Brain microvascular endothelial cell (primary cell): ENCODE measurements around the gene ALDH1L2.
A peak's percentile ranks its signal among the peaks of the same experiment; 100 is the strongest.

Experiments used
- DNase-seq: peaks from one replicate; pipeline ENCODE4 v3.0.0-alpha.2; 2020
- H3K27ac ChIP-seq: fragments of 250-450 bp; sonication (Bioruptor Pico); 2 replicates; pipeline ENCODE4 v1.5.1; 2020; ENCODE audit warnings: mild to moderate bottlenecking, moderate library complexity
- H3K27me3 ChIP-seq: fragments of 250-450 bp; sonication (Bioruptor Pico); replicated peaks from 2 replicates; pipeline ENCODE4 v1.5.1; 2020; ENCODE audit warnings: mild to moderate bottlenecking
- H3K36me3 ChIP-seq: fragments of 250-450 bp; sonication (Bioruptor Pico); replicated peaks from 2 replicates; pipeline ENCODE4 v1.5.1; 2020; ENCODE audit warnings: mild to moderate bottlenecking
- H3K4me3 ChIP-seq: 2 replicates; pipeline ENCODE4 v1.5.1; 2011; ENCODE audit warnings: low read depth, mild to moderate bottlenecking, control low read depth, low read length, moderate library complexity
- in situ Hi-C: cut with HindIII; loops from 2 replicates; pipeline ENCODE4 v1.10.0; 2017; ENCODE audit warnings: low sequenced_read_pairs, low pct_ligation_motif_present
- TF ChIP-seq, protein P1 (sequence below): IDR thresholded peaks from 2 replicates; pipeline ENCODE4 v1.5.1; 2011; ENCODE audit warnings: low read depth, mild to moderate bottlenecking, moderate library complexity, low read length, control low read depth, inconsistent platforms; ENCODE audit errors: missing control alignments

Gene ALDH1L2

DNA sequence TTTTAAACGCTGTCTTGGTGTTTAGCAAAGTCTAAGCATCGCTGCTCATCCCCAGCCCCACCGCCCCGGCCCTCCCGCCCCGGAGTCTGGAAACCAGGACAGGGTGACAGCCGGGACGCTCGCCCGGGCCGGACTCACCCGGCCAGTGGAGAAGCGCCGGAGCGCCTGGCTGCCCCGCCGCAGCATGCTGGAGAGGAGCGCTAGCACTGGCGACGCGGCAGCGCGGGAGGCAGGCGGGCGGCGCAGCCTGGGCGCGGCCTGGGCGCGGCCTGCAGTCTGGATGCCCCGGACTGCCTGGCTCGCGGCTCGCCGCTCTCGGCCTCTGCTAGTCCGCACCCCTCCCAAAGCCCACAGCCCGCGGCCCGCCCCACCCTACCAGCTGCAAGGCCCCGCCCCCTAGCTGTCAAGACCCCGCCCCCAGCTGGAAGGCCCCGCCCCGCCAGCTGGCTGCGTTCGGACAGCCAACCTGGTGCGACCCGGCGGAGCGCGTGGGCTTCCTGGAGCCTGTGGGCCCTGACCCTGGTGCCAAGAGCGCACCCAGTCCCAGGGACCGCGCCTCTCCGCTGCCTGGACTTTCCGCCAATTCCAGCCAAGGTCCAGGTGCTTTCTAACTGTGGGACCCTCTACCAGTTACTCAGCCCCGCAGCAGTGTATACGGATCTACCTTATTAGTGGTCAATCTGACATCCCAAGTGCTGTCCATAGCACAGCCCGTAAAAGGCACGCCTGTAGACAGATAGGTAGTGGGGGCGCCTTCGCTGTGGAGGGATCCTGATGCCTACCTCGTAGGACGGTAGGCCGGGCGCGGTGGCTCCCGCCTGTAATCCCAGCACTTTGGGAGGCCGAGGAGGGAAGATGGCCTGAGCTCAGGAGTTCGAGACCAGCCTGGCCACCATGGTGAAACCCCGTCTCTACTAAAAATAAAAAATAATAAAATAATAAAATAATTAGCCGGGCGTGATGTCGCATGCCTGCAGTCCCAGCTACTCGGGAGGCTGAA lies at the start of gene ALDH1L2:
Gene ALDH1L2, minus strand, starts transcription at position 208 of the 1,000 bp plus-strand sequence. Its CDS starts 22 bp downstream, at position 186.
- TF ChIP-seq, protein P1, sequence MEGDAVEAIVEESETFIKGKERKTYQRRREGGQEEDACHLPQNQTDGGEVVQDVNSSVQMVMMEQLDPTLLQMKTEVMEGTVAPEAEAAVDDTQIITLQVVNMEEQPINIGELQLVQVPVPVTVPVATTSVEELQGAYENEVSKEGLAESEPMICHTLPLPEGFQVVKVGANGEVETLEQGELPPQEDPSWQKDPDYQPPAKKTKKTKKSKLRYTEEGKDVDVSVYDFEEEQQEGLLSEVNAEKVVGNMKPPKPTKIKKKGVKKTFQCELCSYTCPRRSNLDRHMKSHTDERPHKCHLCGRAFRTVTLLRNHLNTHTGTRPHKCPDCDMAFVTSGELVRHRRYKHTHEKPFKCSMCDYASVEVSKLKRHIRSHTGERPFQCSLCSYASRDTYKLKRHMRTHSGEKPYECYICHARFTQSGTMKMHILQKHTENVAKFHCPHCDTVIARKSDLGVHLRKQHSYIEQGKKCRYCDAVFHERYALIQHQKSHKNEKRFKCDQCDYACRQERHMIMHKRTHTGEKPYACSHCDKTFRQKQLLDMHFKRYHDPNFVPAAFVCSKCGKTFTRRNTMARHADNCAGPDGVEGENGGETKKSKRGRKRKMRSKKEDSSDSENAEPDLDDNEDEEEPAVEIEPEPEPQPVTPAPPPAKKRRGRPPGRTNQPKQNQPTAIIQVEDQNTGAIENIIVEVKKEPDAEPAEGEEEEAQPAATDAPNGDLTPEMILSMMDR, result no peak
- in situ Hi-C loops, result no loop called here
- H3K27me3 ChIP-seq, result no peaks in the 10 kb centered on the region
- H3K27ac ChIP-seq, result peak within 1 kb of the TSS; percentile 55
- H3K36me3 ChIP-seq, result no peaks in the 10 kb centered on the region
- H3K4me3 ChIP-seq, result peak within 1 kb of the TSS; percentile 85
- peak; percentile 84 for DNase-seq

DNA sequence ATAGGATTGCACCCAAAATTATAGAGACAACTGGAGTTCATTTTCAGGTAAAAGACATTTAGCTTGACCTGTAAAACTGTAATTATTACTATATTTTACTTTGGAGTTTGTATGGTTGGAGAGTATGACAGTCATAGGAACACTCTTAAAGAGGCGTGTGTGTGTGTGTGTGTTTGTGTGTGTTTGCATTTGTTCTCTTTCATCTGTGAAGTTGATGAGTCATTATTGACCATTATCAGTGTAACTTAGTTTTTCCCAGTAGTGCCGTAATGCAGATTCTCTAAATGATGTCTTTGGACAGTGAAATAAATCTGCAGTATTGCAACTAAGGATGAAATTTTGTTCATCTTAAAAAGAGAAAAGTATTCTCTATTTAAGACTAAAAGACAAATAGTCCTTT lies 36.3 kb upstream of the ALDH1L2 start:
- Histone ChIP-seq H3K27me3 (no peaks in the 10 kb centered on the region), H3K4me3 (no peak overlapping the region), H3K27ac (no peak overlapping the region), H3K36me3 (peaks cover 91% of the 10 kb centered on the region)
- in situ Hi-C loops, result no loop called here
- DNase-seq, result peak; percentile 24
- TF ChIP-seq, protein P1, result no peak

DNA sequence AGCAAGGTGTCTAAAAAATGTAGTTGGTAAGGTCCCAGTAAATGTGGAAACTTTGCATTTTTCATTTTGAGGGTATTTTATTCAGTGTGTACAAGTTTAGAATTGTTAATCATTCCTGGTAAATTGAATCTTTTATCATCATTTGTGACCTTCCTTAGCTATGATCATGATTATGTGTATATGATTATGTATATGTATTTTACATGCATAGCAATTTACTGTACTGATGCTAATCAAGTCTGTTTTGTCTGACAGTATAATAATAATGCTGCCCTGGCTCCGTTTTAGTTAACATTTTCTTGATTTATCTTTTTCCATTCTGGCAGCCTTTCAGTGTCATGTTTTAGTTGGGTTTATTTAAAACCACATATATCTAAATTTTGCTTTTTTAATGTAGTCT lies 32.7 kb upstream of the ALDH1L2 start:
- in situ Hi-C loops, result no loop called here
- Histone ChIP-seq H3K4me3 (no peak overlapping the region), H3K27me3 (no peaks in the 10 kb centered on the region), H3K36me3 (peaks cover 77% of the 10 kb centered on the region), H3K27ac (no peak overlapping the region)
- TF ChIP-seq, protein P1, result no peak
- DNase-seq, result no peak

DNA sequence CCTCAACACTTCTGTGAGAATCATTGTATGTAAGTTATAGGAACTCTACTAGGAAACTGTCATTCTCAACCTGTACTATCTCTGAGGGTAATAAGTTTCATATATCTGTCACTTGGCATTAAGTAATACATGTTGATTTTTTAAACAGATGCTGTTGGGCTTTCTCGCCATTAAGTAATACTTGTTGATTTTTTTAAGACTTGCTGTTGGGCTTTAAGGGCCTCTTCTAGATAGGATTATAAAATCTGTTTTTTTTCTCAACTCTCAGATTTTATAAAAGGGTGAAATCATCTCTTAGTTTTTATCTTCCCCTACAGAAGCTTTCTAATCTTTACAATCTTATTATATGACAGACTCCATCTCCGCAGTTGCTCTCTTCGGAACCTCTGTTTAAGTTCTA lies 28.8 kb upstream of the ALDH1L2 start:
- Histone ChIP-seq H3K27me3 (no peaks in the 10 kb centered on the region), H3K27ac (no peak overlapping the region), H3K4me3 (no peak overlapping the region), H3K36me3 (peaks cover 45% of the 10 kb centered on the region)
- TF ChIP-seq, protein P1, result no peak
- no peak for DNase-seq
- in situ Hi-C loops, result no loop called here

DNA sequence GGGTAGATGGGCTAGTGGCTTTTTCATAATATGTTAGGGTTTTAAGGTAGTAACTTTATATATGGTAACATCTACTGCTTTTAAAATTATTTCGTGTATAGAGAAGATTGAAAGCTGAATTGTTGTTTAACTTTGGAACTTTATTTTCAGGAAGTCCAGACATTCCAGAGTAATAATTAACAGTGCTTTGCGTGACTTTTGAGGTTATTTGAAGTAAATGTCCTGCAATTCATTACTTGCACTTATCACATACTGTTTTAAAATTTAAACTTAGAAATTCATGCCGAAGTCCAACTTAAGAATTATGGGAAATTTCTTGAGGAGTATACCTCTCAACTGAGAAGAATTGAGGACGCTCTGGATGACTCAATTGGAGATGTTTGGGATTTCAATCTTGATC lies 26.6 kb upstream of the ALDH1L2 start:
- Histone ChIP-seq H3K27ac (no peak overlapping the region), H3K36me3 (peaks cover 24% of the 10 kb centered on the region), H3K4me3 (no peak overlapping the region), H3K27me3 (no peaks in the 10 kb centered on the region)
- TF ChIP-seq, protein P1, result no peak
- in situ Hi-C loops, result no loop called here
- DNase-seq, result no peak
